ENCODE measurements around the gene NOXO1. TPM values are rescaled to one million over a fixed set of nuclear protein-coding genes. Genes with fewer than 3 reads are reported as not detected.

Gene NOXO1
- total RNA-seq, 2 experiments from 2014 or later: 0.56 to 0.99 TPM

- no peak for TF ChIP-seq CTCF (IDR thresholded peaks at IDR 0.05)
- Mint-ChIP-seq H3K27me3 (no peaks in the 10 kb centered on the region), H3K36me3 (ENCODE audit: low read depth) (no peaks in the 10 kb centered on the region), H3K27ac (no peak overlapping the region), H3K4me1 (ENCODE audit: low read depth) (no peaks in the 10 kb centered on the region), H3K4me3 (no peak overlapping the region), H3K9me3 (no peaks in the 10 kb centered on the region)
- ATAC-seq (ENCODE audit: poor library complexity) (no peak), DNase-seq (no peak)
- Histone ChIP-seq H3K36me3 (ENCODE audit: insufficient read depth, low read length) (no peaks in the 10 kb centered on the region), H3K4me1 (ENCODE audit: insufficient read depth, low read length) (no peaks in the 10 kb centered on the region), H3K4me3 (ENCODE audit: low read length) (no peak overlapping the region), H3K27me3 (ENCODE audit: control insufficient read depth in 1 of 2, insufficient read depth in 2 of 2, low read length in 2 of 2) (no peaks in the 10 kb centered on the region), H3K9me3 (ENCODE audit: control insufficient read depth in 1 of 2, insufficient read depth in 1 of 2, low read length in 2 of 2) (no peaks in the 10 kb centered on the region), H3K27ac (ENCODE audit: low read depth in 1 of 2, low read length in 2 of 2) (no peak overlapping the region)
- intact Hi-C loops (cut with DNase I, micrococcal nuclease): no loop called here
- ChIA-PET CTCF (no interaction called here), POLR2A (interaction anchor here (2.0 kb wide), 1 partner anchor 14 kb away, joined by 7 read pairs; the partner anchor contains the start of gene RPS2)
Observed at GRCh38 chr16:1950559-1950958, 30.7 kb downstream of the NOXO1 start.

GRCh38 chr16:1950047-1950446 is 31.2 kb downstream of the NOXO1 start:
- DNase-seq (no peak), ATAC-seq (ENCODE audit: poor library complexity) (no peak)
- H3K36me3 Mint-ChIP-seq (ENCODE audit: low read depth): no peaks in the 10 kb centered on the region
- H3K36me3 ChIP-seq (ENCODE audit: insufficient read depth, low read length): no peaks in the 10 kb centered on the region
- H3K4me3 Mint-ChIP-seq: no peak overlapping the region
- POLR2A ChIA-PET: interaction anchor here (2.0 kb wide), 1 partner anchor 15 kb away, joined by 7 read pairs; the partner anchor contains the start of gene RPS2
- H3K9me3 ChIP-seq (ENCODE audit: control insufficient read depth in 1 of 2, insufficient read depth in 1 of 2, low read length in 2 of 2): no peaks in the 10 kb centered on the region
- TF ChIP-seq CTCF (IDR thresholded peaks at IDR 0.05): no peak
- H3K27me3 Mint-ChIP-seq: no peaks in the 10 kb centered on the region
- intact Hi-C loops (cut with DNase I, micrococcal nuclease): no loop called here
- H3K4me1 Mint-ChIP-seq (ENCODE audit: low read depth): no peaks in the 10 kb centered on the region
- CTCF ChIA-PET: no interaction called here
- H3K4me1 ChIP-seq (ENCODE audit: insufficient read depth, low read length): no peaks in the 10 kb centered on the region
- no peak overlapping the region for H3K4me3 ChIP-seq (ENCODE audit: low read length)
- H3K27ac ChIP-seq (ENCODE audit: low read depth in 1 of 2, low read length in 2 of 2): no peak overlapping the region
- H3K9me3 Mint-ChIP-seq: no peaks in the 10 kb centered on the region
- no peak overlapping the region for H3K27ac Mint-ChIP-seq
- no peaks in the 10 kb centered on the region for H3K27me3 ChIP-seq (ENCODE audit: control insufficient read depth in 1 of 2, insufficient read depth in 2 of 2, low read length in 2 of 2)

- no peak for DNase-seq
- POLR2A ChIA-PET: no interaction called here
Observed at GRCh38 chr16:1949507-1949906, 31.8 kb downstream of the NOXO1 start.

More at GRCh38 chr16:1949507-1949906, 31.8 kb downstream of the NOXO1 start:
- no peaks in the 10 kb centered on the region for H3K9me3 Mint-ChIP-seq
- H3K27me3 Mint-ChIP-seq: no peaks in the 10 kb centered on the region
- no peak overlapping the region for H3K27ac ChIP-seq (ENCODE audit: low read depth in 1 of 2, low read length in 2 of 2)
- ATAC-seq (ENCODE audit: poor library complexity): no peak
- H3K9me3 ChIP-seq (ENCODE audit: control insufficient read depth in 1 of 2, insufficient read depth in 1 of 2, low read length in 2 of 2): no peaks in the 10 kb centered on the region
- H3K36me3 ChIP-seq (ENCODE audit: insufficient read depth, low read length): no peaks in the 10 kb centered on the region
- intact Hi-C loops (cut with DNase I, micrococcal nuclease): no loop called here
- TF ChIP-seq CTCF (IDR thresholded peaks at IDR 0.05): no peak
- H3K4me1 Mint-ChIP-seq (ENCODE audit: low read depth): peaks cover 2% of the 10 kb centered on the region
- H3K4me3 Mint-ChIP-seq: no peak overlapping the region
- no peak overlapping the region for H3K27ac Mint-ChIP-seq
- CTCF ChIA-PET: no interaction called here
- no peak overlapping the region for H3K4me3 ChIP-seq (ENCODE audit: low read length)
- no peaks in the 10 kb centered on the region for H3K36me3 Mint-ChIP-seq (ENCODE audit: low read depth)
- no peaks in the 10 kb centered on the region for H3K27me3 ChIP-seq (ENCODE audit: control insufficient read depth in 1 of 2, insufficient read depth in 2 of 2, low read length in 2 of 2)
- H3K4me1 ChIP-seq (ENCODE audit: insufficient read depth, low read length): no peaks in the 10 kb centered on the region

Data from CD4-positive, alpha-beta T cell (primary cell).